Uterus (tissue), 4 donors: ENCODE data around the gene SMARCA4. TPM values are rescaled to one million over a fixed set of nuclear protein-coding genes. Genes with fewer than 3 reads are reported as not detected.

Source experiments
- DNase-seq, 2 donors: peaks; one replicate each; pipeline ENCODE4 v3.0.0-alpha.2; 2019 to 2020
- H3K27ac ChIP-seq, 2 donors: fragments of 200-600 bp; sonication (generic); 1 replicate in 1 of 2; 2 replicates in 1 of 2; pipeline ENCODE4 v1.5.1; 2016 to 2018
- H3K27me3 ChIP-seq, 2 donors: fragments of 200-600 bp; sonication (generic); one replicate each; pipeline ENCODE4 v1.5.1; 2018 to 2019; ENCODE audit warnings: control low read depth in 1 of 2
- H3K36me3 ChIP-seq, 2 donors: fragments of 200-600 bp; sonication (generic); one replicate each; pipeline ENCODE4 v1.5.1; 2019; ENCODE audit warnings: control low read depth in 1 of 2
- H3K4me1 ChIP-seq, 2 donors: fragments of 200-600 bp; sonication (generic); one replicate each; pipeline ENCODE4 v1.5.1; 2018 to 2019; ENCODE audit warnings: control low read depth in 1 of 2
- H3K4me3 ChIP-seq, 2 donors: fragments of 200-600 bp; sonication (generic); 1 replicate in 1 of 2; 2 replicates in 1 of 2; pipeline ENCODE4 v1.5.1; 2018 to 2019; ENCODE audit warnings: mild to moderate bottlenecking in 1 of 2
- H3K9me3 ChIP-seq, 2 donors: fragments of 200-600 bp; sonication (generic); one replicate each; pipeline ENCODE4 v1.5.1; 2019; ENCODE audit warnings: control low read depth in 1 of 2
- CTCF ChIP-seq, 4 experiments: fragments of 200-600 bp in 2 of 4; fragments of 450-650 bp in 2 of 4; sonication (generic) in 2 of 4; IDR thresholded peaks; one replicate each; pipeline ENCODE4 v1.5.1; 2016 to 2019; ENCODE audit warnings: antibody characterized with exemption in 4 of 4, mild to moderate bottlenecking in 2 of 4, moderate library complexity in 1 of 4
- POLR2A ChIP-seq, 2 donors: fragments of 450-650 bp; IDR thresholded peaks; one replicate each; pipeline ENCODE4 v1.6.1; 2016; ENCODE audit warnings: antibody characterized with exemption in 2 of 2, mild to moderate bottlenecking in 1 of 2, moderate library complexity in 1 of 2
- intact Hi-C: fragments of 100-400 bp; cut with DNase I; formaldehyde crosslinking; loops from one replicate; pipeline ENCODE4 v1.15.1; 2023; ENCODE audit warnings: low total_unique reads
- total RNA-seq, 4 donors: library from RNA; depleted of rRNA in 3 of 4; stranded (reverse); fragments of >200 nt in 3 of 4; gene quantifications; one replicate each; pipeline versions ENCODE4 v1.1.0 to v1.2.4, GENCODE V29; 2014 to 2023
- donor health status: DM: yes; HTN: yes; CAD: no.

The SMARCA4 gene
- total RNA-seq, 4 donors from 2014 or later = 44.6 to 78.7 (median 76.2) TPM

- TF ChIP-seq CTCF (IDR thresholded peaks at IDR 0.05) (no peak), POLR2A (IDR thresholded peaks at IDR 0.05) (no peak)
- Histone ChIP-seq H3K4me3 (no peak overlapping the region), H3K27me3 (no peaks in the 10 kb centered on the region), H3K27ac (no peak overlapping the region), H3K36me3 (no peaks in the 10 kb centered on the region), H3K4me1 (no peaks in the 10 kb centered on the region), H3K9me3 (no peaks in the 10 kb centered on the region)
- no peak for DNase-seq
- intact Hi-C loops = no loop called here
Observed at GRCh38 chr19:11027381-11027780, 66.6 kb downstream of the SMARCA4 start.

- Histone ChIP-seq H3K4me3 (no peak overlapping the region), H3K27me3 (no peaks in the 10 kb centered on the region), H3K36me3 (no peaks in the 10 kb centered on the region), H3K27ac (no peak overlapping the region), H3K4me1 (no peaks in the 10 kb centered on the region), H3K9me3 (no peaks in the 10 kb centered on the region)
- intact Hi-C loops = no loop called here
- TF ChIP-seq POLR2A (IDR thresholded peaks at IDR 0.05) = no peak
- TF ChIP-seq CTCF (IDR thresholded peaks at IDR 0.05) = no peak
- no peak for DNase-seq
Observed at GRCh38 chr19:11028146-11028545, 67.3 kb downstream of the SMARCA4 start.

- TF ChIP-seq POLR2A (IDR thresholded peaks at IDR 0.05) (no peak), CTCF (IDR thresholded peaks at IDR 0.05) (no peak)
- intact Hi-C loops = loop anchor here (5.0 to 10.0 kb wide), 2 partner anchors 96 to 173 kb away; no protein-coding TSS in a partner anchor
- Histone ChIP-seq H3K4me1 (no peaks in the 10 kb centered on the region), H3K9me3 (no peaks in the 10 kb centered on the region), H3K4me3 (no peak overlapping the region), H3K36me3 (no peaks in the 10 kb centered on the region), H3K27me3 (no peaks in the 10 kb centered on the region), H3K27ac (no peak overlapping the region)
- no peak for DNase-seq
Observed at GRCh38 chr19:11031421-11032070, 70.7 kb downstream of the SMARCA4 start.

GRCh38 chr19:11033251-11033650, 72.4 kb downstream of the SMARCA4 start:
- H3K4me1 ChIP-seq = no peaks in the 10 kb centered on the region
- TF ChIP-seq CTCF (IDR thresholded peaks at IDR 0.05) (no peak), POLR2A (IDR thresholded peaks at IDR 0.05) (no peak)
- no peaks in the 10 kb centered on the region for H3K36me3 ChIP-seq
- no peak for DNase-seq
- no peaks in the 10 kb centered on the region for H3K9me3 ChIP-seq
- no peak overlapping the region for H3K27ac ChIP-seq
- intact Hi-C loops = loop anchor here (5.0 to 10.0 kb wide), 2 partner anchors 94 to 172 kb away; no protein-coding TSS in a partner anchor
- no peaks in the 10 kb centered on the region for H3K27me3 ChIP-seq
- H3K4me3 ChIP-seq = no peak overlapping the region

- intact Hi-C loops = loop anchor here (5.0 to 10.0 kb wide), 2 partner anchors 94 to 171 kb away; no protein-coding TSS in a partner anchor
- Histone ChIP-seq H3K27me3 (no peaks in the 10 kb centered on the region), H3K9me3 (no peaks in the 10 kb centered on the region), H3K36me3 (no peaks in the 10 kb centered on the region), H3K27ac (no peak overlapping the region), H3K4me1 (no peaks in the 10 kb centered on the region), H3K4me3 (no peak overlapping the region)
- no peak for TF ChIP-seq POLR2A (IDR thresholded peaks at IDR 0.05)
- no peak for TF ChIP-seq CTCF (IDR thresholded peaks at IDR 0.05)
- DNase-seq = no peak
Observed at GRCh38 chr19:11033763-11034162, 72.9 kb downstream of the SMARCA4 start.
